ENCODE results near the gene CABCOCO1. TPM values are rescaled to one million over a fixed set of nuclear protein-coding genes. Genes with fewer than 3 reads are reported as not detected.

The CABCOCO1 gene
- total RNA-seq, 1 donor from 2014 or later, result 0.47 TPM

DNA sequence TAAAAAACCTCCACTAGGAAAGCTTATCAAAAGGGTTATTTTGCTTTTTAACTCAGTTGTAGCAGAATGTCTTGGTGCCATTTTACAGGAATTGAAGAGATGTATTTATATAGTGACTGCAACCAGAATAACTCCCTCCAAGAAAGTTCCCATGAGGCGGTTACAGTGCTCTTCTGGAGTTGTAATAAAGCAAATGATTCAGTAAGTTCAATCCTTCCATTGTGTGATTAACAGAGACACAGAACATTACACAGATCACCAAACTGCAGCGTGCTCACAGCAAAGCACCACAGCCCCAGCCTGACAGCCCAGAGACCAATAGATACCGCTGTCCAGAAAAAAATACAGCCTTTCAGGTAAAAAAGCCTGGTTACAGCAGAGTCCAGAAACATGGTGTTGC is 21.9 kb upstream of the CABCOCO1 start:
- Mint-ChIP-seq H3K9me3 (ENCODE audit: low read depth) (no peaks in the 10 kb centered on the region), H3K36me3 (ENCODE audit: low read depth) (no peaks in the 10 kb centered on the region), H3K4me3 (ENCODE audit: unreplicated experiment) (no peak overlapping the region), H3K27me3 (ENCODE audit: low read depth) (no peaks in the 10 kb centered on the region), H3K27ac (ENCODE audit: unreplicated experiment) (no peak overlapping the region), H3K4me1 (ENCODE audit: low read depth) (peaks cover 29% of the 10 kb centered on the region)
- no peak for DNase-seq (ENCODE audit: low spot score)
- TF ChIP-seq, protein P1, sequence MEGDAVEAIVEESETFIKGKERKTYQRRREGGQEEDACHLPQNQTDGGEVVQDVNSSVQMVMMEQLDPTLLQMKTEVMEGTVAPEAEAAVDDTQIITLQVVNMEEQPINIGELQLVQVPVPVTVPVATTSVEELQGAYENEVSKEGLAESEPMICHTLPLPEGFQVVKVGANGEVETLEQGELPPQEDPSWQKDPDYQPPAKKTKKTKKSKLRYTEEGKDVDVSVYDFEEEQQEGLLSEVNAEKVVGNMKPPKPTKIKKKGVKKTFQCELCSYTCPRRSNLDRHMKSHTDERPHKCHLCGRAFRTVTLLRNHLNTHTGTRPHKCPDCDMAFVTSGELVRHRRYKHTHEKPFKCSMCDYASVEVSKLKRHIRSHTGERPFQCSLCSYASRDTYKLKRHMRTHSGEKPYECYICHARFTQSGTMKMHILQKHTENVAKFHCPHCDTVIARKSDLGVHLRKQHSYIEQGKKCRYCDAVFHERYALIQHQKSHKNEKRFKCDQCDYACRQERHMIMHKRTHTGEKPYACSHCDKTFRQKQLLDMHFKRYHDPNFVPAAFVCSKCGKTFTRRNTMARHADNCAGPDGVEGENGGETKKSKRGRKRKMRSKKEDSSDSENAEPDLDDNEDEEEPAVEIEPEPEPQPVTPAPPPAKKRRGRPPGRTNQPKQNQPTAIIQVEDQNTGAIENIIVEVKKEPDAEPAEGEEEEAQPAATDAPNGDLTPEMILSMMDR (IDR thresholded peaks at IDR 0.05), result no peak

DNA sequence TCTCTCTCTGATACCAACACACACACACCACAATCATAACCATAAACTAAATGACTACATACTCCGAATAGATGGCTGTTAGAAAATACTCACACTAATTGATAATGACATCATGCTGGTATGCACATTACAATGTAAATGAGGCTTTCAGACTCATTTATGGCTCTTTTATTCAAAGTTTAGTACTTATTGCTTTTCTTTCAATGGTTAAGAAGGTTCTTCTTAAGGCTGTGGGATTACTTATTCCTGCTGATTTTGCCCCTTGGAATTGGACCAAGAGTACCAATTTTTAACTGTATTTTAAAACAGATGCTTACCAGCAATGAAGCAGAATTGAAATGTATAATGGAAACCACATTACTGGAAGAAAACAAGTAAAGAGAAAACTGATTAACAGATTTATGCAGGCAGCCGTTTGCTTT is 20.6 kb upstream of the CABCOCO1 start:
- H3K36me3 Mint-ChIP-seq (ENCODE audit: low read depth), result no peaks in the 10 kb centered on the region
- no peaks in the 10 kb centered on the region for H3K9me3 Mint-ChIP-seq (ENCODE audit: low read depth)
- peaks cover 26% of the 10 kb centered on the region for H3K4me1 Mint-ChIP-seq (ENCODE audit: low read depth)
- H3K27ac Mint-ChIP-seq (ENCODE audit: unreplicated experiment), result no peak overlapping the region
- H3K4me3 Mint-ChIP-seq (ENCODE audit: unreplicated experiment), result no peak overlapping the region
- DNase-seq (ENCODE audit: low spot score), result no peak
- H3K27me3 Mint-ChIP-seq (ENCODE audit: low read depth), result no peaks in the 10 kb centered on the region
- TF ChIP-seq, protein P1 (IDR thresholded peaks at IDR 0.05), result no peak

DNA sequence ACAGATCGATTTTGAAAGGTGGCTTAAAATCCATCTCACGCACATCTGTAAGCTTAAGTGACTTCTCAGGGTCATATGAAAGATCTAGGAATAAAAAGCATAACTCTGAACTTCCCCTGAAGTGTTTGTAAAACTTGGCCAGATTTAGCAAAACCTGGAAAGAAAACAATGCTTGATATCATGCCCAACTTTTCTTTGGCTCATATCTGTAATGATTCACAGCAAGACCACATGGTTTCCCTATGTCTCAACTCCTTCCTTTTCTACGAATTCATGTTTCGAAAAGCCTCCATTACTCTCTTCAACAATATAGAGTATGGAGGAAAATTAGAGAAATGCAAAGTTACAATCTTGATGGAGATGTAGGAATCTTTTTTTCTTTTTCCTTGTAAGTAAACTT is 20.1 kb upstream of the CABCOCO1 start:
- peak overlapping the region; percentile 8 for H3K27ac Mint-ChIP-seq (ENCODE audit: unreplicated experiment)
- H3K4me3 Mint-ChIP-seq (ENCODE audit: unreplicated experiment), result no peak overlapping the region
- DNase-seq (ENCODE audit: low spot score), result no peak

DNA sequence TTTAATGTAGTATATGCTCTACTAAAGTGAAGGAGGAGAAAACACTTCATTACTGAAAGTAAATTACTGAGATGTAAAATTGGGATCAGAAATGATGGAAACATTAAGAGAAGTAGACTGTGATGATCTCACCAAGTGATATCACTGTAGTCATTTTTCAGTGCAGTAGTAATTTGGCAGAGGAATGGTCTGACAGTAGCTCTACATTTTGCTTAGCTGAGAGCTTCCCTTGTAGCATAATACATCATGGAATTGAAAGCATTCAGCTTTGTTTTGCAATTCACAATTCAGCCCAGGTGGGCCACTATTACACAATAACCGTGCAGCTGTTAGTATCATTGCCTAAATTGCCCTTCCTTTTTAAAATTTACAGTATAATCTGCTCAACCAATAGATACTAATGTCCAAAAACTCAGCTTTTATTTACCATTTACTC is 19.4 kb upstream of the CABCOCO1 start:
- TF ChIP-seq, protein P1 (IDR thresholded peaks at IDR 0.05), result no peak
- Mint-ChIP-seq H3K9me3 (ENCODE audit: low read depth) (no peaks in the 10 kb centered on the region), H3K4me1 (ENCODE audit: low read depth) (peaks cover 22% of the 10 kb centered on the region), H3K36me3 (ENCODE audit: low read depth) (no peaks in the 10 kb centered on the region), H3K27me3 (ENCODE audit: low read depth) (no peaks in the 10 kb centered on the region), H3K4me3 (ENCODE audit: unreplicated experiment) (no peak overlapping the region), H3K27ac (ENCODE audit: unreplicated experiment) (no peak overlapping the region)
- DNase-seq (ENCODE audit: low spot score), result no peak

More for the DNA sequence above, 20.1 kb upstream of the CABCOCO1 start:
- TF ChIP-seq, protein P1 (IDR thresholded peaks at IDR 0.05), result no peak
- no peaks in the 10 kb centered on the region for H3K36me3 Mint-ChIP-seq (ENCODE audit: low read depth)
- peaks cover 22% of the 10 kb centered on the region for H3K4me1 Mint-ChIP-seq (ENCODE audit: low read depth)
- H3K27me3 Mint-ChIP-seq (ENCODE audit: low read depth), result no peaks in the 10 kb centered on the region
- H3K9me3 Mint-ChIP-seq (ENCODE audit: low read depth), result no peaks in the 10 kb centered on the region

DNA sequence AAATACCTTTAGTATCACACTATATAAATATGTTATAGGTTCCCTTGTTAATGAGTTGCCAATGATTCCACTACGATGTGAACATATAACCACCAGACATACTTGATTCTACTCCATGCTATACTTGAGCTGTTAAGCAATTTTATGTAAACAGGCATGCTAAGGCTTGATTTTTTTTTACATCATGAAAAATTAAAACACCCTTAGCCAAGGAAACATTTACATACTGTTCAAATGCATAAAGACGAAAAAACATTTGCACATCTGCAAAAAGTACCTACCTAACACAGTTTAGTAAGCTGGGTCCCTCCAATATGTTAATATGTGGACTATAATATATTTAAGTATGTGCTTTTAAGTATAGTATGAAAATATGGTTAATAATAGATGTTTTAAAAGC is 9.0 kb upstream of the CABCOCO1 start:
- peaks cover 8% of the 10 kb centered on the region for H3K4me1 Mint-ChIP-seq (ENCODE audit: low read depth)
- no peak overlapping the region for H3K27ac Mint-ChIP-seq (ENCODE audit: unreplicated experiment)
- TF ChIP-seq, protein P1 (IDR thresholded peaks at IDR 0.05), result no peak
- peaks cover 3% of the 10 kb centered on the region for H3K36me3 Mint-ChIP-seq (ENCODE audit: low read depth)
- no peak overlapping the region for H3K4me3 Mint-ChIP-seq (ENCODE audit: unreplicated experiment)
- DNase-seq (ENCODE audit: low spot score), result no peak
- H3K9me3 Mint-ChIP-seq (ENCODE audit: low read depth), result peaks cover 21% of the 10 kb centered on the region
- H3K27me3 Mint-ChIP-seq (ENCODE audit: low read depth), result no peaks in the 10 kb centered on the region

Measured in chondrocyte (in vitro differentiated cells).